Measurements from ENCODE around the gene SDHA.
"Not testable (repeated sequence)": the region's sequence is repeated elsewhere in the genome, so short reads cannot be mapped to it uniquely, and the experiment has no call there.

The SDHA gene

GRCh38 chr5:186091-187041 is 31.8 kb upstream of the SDHA start:
- no peak for DNase-seq

- DNase-seq: no peak
These were observed 31.1 kb upstream of the SDHA start for GRCh38 chr5:187042-187431.

- DNase-seq: no peak
These were observed 30.3 kb upstream of the SDHA start for GRCh38 chr5:187617-188451.

GRCh38 chr5:188488-189481 is 29.3 kb upstream of the SDHA start:
- peak; percentile 83 to 87 for DNase-seq

GRCh38 chr5:189486-189885 is 28.6 kb upstream of the SDHA start:
- no peak for DNase-seq

DNA sequence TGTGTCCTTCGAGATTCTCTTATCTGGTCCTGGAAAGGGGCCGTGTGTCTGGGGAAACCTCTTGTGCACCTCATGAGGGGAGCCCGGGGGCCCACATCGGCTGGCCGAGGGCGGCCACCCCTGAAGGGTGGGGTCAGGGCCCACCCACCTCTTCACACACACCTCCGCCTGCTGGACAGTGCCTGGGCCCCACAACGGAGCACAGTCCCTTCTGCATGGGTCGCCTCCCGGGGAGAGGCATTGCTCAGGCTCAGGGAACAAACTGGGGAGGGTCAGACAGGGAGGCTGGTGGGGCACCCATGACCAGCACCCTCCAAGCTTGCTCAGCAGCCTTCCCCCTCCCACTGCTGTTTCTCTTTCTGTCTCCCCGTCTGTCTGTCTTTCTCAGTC is 28.1 kb upstream of the SDHA start:
- DNase-seq: no peak

DNA sequence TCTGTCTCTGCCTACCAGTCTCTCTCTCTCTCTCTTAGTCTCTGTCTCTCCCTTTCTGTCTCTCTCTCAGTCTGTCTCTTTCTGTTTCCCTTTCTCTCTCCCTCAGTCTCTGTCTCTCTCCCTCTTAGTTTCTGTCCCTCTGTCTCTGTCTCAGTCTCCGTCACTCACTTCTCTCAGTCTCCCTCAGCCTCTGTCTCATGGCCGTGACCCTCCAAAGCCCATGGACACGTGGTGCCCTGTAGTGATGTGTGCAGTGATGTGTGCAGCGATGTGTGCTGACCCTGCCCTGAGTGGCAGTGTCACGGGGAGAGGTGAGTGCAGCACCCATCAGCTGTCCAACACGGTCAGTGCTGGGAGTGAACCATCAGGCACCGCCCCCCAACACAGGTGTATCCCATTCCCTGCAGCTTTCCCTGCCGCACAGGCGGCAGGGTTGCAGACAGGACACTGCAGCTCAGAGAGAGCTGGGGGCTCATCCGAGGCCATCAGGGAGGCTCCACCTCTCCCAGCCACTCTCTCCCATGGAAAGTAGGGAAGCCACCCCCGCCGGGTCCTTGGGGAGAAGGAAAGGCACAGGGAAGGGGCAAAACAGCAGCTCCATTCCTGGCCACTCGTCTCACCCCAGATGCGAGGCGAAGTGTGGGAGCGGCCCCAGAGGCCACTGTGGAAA is 27.6 kb upstream of the SDHA start:
- DNase-seq: no peak

DNA sequence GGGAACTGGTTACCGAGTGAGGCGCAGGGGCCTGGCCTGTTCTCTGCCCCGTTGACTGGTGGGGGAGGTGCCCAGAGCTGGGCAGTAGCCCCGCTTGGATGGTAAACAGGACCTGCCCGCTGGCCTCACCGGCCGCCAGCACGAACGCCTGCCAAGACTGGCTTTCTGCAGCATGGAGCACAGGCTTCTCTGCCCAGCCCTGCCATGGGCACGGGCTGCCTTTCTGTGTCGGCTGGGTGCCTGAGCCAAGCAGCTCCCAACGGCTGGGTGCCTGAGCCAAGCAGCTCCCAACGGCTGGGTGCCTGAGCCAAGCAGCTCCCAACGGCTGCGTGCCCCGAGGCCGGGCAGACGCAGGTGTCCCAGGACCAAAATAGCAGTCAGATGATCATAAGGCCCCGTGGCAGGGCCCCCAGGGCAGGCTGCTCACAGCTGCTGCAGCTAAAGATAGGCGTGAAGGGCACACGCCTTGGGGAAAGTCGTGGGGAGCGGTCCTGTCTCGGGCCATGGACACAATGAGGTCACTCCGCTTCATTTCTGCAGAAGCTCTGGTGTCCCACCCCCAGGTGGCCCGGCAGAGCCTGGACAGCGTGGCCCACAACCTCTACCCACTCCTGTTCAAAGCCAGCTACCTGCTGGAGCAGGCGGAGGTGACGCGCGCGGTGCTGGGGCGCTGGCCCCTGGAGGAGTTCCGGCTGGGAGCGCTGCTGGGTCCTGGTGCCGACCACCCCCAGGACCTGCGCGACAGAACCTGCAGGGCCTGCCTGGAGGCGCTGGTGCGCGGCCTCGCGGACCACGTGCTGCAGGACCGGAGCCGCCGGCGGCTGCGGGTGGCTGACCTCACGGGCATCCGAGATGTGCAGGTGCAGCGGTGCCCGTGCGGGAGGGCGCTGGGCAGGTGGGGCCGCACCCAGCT is 26.8 kb upstream of the SDHA start, which contains the start of gene LRRC14B:
Gene LRRC14B (plus strand): TSS at position 460 of the 913 bp plus-strand sequence. CDS start 44 bp downstream, at position 504.
- no peak for DNase-seq

GRCh38 chr5:191949-192690 is 26.0 kb upstream of the SDHA start:
- DNase-seq: no peak

GRCh38 chr5:192691-192969 is 25.5 kb upstream of the SDHA start:
- DNase-seq: no peak

DNA sequence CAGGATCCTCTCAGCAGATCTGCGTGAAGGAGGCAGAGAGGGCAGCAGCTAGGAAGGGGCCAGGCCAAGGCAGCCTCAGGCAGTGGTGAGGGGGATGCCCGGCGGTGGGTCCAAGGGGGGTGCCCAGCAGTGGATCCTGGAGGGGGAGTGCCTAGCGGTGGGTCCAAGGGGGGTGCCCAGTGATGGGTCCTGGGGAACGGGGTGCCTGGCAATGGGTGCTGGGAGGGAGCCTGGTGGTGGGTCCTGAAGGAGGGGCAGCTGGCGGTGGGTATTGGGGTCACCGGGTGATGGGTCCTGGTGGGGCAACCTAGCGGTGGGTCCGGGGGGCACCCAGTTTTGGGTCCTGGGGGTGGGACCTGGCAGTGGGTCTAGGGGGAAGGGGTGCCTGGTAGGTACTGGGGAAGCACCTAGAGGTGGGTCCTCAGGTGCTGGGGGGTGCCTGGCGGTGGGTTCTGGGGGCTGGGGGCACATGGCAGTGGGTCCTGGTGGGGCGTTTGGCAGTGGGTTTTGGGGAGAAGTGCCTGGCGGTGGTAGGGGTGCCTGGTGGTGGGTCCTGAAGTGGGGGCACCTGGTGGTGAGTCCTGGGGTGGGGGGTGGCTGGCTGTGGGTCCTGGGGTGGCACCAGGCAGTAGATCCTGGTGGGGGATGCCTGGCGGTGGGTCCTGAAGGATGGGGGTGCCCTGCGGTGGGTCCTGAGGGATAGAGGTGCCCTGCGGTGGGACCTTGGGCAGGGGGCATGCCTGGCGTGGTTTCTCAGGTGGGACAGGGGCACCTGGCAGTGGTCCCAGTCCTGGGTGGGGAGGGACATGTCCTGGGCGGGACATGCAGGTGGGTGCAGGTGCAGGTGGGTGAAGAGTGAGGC is 24.9 kb upstream of the SDHA start:
- no peak for DNase-seq

DNA sequence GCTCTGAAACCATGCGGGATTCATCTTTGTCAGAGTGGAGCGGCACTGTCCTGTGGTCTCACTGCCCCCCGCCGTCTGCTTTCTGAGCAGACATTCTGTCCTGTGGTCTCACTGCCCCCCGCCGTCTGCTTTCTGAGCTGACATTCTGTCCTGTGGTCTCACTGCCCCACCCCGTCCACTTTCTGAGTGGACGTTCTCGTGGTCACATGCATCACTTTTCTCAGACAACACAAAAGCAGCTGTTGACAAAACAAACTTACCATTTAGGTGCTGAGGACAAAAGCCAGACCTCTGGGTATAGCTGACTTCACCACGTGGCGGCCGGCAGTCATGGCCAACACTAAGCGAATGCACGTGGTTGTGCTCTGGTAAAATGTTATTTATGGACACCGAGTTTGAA is 24.0 kb upstream of the SDHA start:
- no peak for DNase-seq

DNA sequence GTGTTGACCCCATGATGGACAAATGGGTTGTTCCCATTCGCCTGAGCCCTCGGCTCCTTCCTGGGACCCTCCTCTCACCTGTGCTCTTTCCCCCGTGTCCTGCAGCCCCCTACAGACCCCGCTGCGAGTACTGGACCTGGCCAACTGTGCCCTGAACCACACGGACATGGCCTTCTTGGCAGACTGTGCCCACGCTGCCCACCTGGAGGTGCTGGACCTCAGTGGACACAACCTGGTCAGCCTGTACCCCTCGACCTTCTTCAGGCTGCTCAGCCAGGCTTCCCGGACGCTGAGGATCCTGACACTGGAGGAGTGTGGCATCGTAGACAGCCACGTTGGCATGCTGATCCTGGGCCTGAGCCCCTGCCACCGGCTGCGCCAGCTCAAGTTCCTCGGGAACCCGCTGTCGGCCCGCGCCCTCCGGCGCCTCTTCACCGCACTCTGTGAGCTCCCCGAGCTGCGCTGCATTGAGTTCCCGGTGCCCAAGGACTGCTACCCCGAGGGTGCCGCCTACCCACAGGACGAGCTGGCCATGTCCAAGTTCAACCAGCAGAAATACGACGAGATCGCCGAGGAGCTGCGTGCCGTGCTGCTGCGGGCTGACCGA is 23.4 kb upstream of the SDHA start:
- DNase-seq: no peak

GRCh38 chr5:195401-196160 is 22.5 kb upstream of the SDHA start:
- no peak for DNase-seq

GRCh38 chr5:196350-196749 is 21.8 kb upstream of the SDHA start:
- no peak for DNase-seq

GRCh38 chr5:197031-197430 is 21.1 kb upstream of the SDHA start:
- not testable (repeated sequence) for DNase-seq

GRCh38 chr5:197892-198489 is 20.1 kb upstream of the SDHA start:
- no peak for DNase-seq

All from activated CD4-positive, alpha-beta T cell treated with anti-CD3 and anti-CD28 coated beads, Interleukin-2, amount 50 U/mL, for 4 hours (primary cell).